HG02840 (cell line): ENCODE measurements around the gene PAPPA2.

ENCODE experiments used
- ATAC-seq: cut with Tn5 transposase; IDR thresholded peaks from one replicate; pipeline ENCODE4 v1.9.1; 2021; ENCODE audit warnings: mild to moderate bottlenecking, moderate library complexity, moderate number of reproducible peaks; ENCODE audit not compliant: unreplicated experiment, low FRiP score

Gene PAPPA2

DNA sequence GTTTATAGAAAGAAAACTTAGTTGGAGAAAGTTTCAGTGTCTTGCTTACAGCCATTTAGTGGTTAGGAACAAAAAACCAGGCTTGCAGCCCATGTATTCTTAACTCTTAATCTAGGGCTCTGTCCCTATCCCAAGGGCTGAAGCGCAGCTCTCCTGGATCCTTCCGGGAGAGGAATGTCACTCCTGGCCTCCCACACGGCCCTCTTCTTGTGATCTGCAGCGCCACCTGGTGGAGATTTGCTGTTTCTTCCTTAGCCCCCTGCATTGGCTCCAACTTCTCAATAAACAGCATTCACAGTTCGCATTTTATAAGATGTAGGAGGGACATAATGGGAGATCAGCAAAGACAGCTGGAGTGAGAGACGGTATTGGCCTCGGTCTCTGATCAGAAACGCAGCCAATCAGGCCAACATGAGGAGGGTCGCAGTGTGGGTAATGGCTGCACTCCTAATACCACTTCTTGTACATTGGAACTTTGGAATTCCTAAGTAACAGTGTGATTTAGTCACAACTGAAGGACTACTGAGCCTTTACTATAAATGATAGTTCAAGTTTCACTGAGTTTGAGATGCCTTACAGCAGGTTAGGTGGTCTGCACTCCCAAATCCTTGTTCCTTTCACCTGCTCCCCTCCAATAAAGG is 418.1 kb downstream of the PAPPA2 start:
- ATAC-seq, result no peak

DNA sequence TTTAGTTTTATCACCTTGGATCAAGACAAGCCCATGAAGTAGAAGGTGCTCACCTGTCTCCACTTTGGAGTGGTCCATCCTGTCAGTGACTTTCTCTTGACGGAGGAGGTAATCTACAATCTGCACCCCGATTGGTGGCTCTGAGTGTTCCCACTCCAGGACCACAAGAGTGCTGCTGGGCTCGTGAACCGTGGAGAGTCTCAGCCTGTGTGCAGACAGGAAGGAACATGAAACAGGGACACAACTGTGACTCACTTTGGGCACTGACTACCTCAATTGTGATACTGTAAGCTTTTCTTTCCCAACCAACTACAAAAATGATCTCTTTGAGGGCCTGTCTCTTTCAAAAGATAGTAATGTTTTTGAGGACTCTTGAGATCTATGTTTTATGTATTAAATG is 421.3 kb downstream of the PAPPA2 start:
- ATAC-seq, result no peak

DNA sequence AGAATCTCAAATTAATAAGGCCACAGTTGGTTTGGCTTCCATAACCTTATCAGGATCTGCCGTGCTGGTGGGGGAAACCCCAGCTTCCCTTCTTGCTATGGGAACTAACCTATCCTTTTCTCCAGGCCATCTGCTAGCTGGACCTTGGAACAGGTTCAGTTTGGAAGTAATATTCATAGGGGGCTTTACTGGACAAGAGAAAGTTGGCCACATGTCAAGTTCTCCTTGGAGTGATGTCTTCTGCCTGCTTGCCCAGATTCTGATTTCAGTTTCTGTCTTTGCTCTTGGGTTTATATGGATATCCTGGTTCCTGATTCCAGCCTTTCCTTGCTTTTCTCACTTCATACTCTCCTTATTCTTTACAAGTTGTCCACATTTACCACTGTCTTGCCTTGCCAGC is 421.9 kb downstream of the PAPPA2 start:
- ATAC-seq, result no peak

DNA sequence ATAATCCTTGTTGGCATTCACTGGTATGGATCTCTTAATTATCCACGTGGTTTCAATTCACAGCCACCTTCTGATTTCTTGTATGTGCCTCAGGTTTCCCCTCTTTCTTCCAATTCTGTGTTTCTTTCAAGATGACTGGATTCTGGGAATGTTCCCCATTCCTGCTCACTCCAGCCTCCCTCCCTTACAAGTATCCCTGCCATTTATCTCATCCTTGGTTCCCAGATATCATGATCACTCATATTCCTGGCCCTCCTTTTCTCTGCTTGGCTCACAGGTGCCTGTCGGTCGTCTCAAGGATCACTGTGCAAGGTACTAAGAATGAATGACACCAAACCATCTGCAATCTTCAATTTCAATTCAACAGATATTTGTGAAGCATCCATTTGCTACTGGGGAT is 422.4 kb downstream of the PAPPA2 start:
- ATAC-seq, result no peak

DNA sequence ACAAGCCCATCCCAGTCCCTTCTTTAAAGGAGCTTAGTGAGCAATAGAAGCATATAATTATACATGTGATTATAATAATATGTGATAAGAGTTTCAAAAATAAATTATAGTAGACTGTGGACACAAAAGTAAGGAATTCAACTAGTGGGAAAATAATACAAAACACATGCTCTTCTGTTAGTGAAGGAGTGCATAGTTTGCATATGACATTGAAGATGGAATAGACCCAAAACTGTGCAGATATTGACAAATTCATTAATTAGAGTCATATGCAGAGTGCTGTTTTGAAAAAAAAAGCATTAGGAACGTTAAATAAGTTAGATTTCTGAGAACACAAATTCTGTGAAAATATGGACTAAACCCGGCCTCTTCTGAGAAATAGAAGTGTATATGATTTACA is 422.8 kb downstream of the PAPPA2 start:
- ATAC-seq, result no peak

DNA sequence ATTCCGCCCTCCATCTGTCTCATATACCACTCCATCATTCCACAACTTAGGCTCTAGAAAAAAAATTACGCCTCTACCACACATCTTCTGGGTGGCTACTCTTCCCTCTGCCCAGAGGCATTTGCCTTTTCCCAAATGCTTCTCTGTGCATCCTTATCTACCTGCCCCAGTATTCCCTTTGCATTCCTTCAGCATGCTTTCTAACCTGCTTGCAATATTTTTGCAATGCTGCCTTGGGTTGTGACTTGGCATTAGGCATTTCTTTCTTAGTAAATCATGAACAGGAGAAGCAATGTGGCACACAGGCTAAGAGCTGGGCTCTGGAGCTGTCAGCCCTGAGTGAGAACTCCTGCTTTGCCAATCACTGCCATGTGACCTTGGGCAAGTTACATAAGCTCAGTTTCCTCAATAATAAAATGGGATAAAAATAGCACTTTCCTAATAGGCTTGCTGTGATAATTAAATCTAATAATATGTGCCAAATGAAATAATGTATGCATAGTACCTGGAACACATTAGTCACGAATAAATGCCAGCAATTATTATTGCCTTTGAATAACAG is 425.6 kb downstream of the PAPPA2 start:
- no peak for ATAC-seq

DNA sequence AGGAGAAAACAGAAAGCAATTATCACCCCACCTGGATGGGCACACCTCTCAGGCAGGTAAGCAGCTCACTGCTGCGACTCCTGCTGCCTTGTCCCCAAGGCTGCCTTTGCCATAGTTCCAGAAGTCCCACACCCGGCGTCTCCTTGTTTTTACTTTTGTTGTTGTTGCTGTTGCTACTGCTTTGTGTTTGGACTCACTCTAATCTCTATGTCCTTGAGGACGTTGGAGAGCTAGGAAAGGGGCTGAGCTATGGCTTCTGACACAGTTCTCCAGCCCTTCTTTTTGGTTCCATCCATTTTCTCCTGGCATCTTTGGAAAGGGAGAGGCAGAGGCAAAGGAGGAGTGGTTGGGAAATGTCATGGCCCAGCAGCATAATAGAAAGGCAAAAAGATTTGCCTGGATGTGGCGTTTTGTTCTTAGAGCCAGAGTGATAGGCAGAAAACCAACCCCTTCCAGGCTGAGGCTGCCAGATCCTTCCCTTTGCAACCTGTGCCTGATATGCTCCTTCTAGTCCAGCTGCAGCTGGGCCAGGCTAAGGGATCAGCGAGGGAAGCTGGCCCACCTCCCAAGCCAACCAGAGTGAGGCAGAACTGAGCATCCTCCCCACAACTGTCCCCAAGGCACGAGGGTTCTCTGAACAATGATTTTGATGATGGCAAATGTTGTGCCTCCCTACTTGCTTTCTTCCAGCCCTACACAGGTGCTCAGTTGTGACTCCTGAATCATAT is 430.8 kb downstream of the PAPPA2 start:
- no peak for ATAC-seq

DNA sequence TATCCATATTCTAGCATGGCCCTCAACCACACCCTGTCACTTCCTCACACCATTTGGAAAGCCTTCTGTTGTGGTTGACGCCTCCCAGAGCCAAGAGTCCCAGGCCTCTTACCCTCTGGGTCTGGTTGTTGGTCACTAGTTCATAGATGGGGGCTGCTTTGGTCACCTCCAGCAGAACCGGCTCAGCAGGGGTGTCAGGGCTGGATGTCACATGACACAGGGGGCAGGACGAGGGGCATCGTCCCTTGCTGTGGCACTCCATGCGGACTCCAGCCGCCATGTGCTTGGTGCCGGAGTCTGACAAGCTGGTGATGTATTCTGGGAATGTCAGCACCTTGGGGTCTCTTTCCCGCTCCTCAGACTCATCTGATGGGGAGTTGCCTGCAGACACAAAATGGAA is 431.5 kb downstream of the PAPPA2 start:
- no peak for ATAC-seq
